GM19455 (cell line): ENCODE results near the gene ZNF692.
"Not testable (repeated sequence)": the region's sequence is repeated elsewhere in the genome, so short reads cannot be mapped to it uniquely, and the experiment has no call there.

Source experiments
- ATAC-seq: cut with Tn5 transposase; IDR thresholded peaks from one replicate; pipeline ENCODE4 v1.9.1; 2021; ENCODE audit not compliant: unreplicated experiment

The ZNF692 gene

DNA sequence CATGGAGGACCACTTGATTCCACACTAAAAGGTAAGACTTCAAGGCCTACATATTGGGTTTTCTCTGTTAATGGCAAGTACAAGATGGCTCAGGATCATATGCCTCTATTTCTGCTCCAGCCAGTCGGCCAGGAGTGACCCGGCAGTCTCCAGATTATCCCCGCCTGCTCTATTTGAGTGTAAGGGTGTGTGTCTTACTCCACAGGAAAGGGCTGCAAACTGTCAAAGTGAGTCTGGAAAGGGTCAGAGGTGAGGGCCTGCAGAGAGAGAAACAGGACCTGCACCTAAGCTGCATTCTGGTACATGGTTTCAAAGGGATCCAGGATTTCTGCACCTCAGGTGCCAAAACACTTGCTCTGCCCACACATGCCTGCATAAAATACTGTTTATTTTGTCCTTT, 9.2 kb downstream of the ZNF692 start:
- ATAC-seq, result no peak

- no peak for ATAC-seq
Measured at GRCh38 chr1:248849152-248849551, 9.7 kb downstream of the ZNF692 start.

GRCh38 chr1:248848602-248849001, 10.3 kb downstream of the ZNF692 start:
- ATAC-seq, result no peak

DNA sequence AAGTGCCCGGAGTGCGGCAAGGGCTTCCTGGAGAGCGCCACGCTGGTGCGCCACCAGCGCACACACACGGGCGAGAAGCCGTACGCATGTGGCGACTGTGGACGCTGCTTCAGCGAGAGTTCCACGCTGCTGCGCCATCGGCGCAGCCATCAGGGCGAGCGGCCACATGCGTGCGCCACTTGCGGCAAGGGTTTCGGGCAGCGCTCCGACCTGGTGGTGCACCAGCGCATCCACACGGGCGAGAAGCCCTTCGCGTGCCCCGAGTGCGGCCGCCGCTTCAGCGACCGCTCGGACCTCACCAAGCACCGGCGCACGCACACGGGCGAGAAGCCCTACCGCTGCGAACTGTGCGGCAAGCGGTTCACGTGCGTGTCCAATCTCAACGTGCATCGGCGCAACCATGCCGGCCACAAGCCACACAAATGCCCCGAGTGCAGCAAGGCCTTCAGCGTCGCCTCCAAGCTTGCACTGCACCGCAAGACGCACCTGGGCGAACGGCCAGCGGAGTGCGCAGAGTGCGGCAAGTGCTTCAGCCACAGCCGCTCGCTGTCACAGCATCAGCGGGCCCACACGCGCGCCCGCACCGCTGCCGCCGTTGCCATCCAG, 10.8 kb downstream of the ZNF692 start:
- ATAC-seq, result no peak

GRCh38 chr1:248847181-248847955, 11.5 kb downstream of the ZNF692 start:
- ATAC-seq, result no peak

DNA sequence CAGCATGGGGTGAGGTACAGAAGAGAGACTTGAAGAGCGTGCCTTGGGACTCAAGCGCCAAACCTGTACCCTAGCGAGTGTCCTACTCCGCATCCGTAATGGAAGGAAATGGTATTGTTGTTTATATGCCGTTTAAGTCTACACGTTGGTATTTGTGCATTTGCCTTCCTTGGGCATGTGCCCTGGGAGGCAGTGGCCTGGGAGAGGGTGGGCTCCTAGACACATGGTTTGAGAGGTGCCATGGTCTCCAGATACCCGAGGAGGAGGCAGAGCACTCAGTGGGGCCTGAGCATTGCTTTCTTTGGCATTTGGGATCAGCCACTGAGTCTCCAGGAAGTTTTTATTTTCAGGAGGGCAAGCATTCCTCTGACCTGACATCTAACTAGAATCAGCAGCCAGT, 14.4 kb downstream of the ZNF692 start:
- ATAC-seq, result no peak

DNA sequence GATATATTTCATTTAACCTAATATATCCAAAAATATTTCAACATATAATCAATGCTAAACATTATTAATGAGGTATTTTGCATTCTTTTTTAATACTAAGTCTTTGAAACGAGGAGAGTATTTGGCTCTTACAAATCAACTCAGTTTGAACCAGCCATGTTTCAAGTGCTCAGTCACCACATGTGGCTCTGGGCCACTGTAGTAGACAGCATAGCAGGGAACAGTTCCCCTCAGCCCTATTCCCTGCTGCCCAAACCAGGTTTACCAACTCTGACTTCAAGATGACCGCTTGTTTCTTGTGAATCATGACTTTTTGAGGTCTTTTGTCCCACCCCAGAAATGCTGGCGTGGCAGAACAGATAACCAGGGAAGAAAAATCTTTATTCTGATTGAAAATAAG, 15.2 kb downstream of the ZNF692 start:
- ATAC-seq, result no peak

DNA sequence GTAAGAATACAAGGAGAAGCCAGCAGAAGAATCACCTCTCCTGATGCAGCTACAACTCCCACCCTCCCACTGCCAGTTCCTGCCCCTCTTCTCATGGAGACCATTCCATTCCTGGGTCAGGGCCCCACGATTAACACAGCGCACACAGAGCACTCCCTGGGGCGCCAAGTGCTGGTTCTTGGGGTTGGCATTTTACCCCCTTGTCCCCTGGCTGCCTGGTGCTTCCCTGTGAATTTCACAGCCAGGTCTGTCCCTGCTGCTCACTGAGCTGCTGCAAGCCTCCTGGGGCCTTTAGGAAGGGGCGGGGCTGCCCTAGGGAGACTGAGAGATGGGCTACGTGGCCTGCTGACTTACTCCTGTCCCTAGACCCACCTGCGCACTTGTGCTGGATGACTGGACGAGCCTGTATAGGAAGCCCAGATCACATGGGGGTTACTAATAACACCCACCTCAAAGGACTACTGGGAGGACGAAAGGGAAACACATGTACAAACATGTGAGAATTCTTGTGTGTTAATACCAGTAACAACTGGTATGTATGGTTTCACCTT, 16.0 kb downstream of the ZNF692 start:
- ATAC-seq, result peak; percentile 30

DNA sequence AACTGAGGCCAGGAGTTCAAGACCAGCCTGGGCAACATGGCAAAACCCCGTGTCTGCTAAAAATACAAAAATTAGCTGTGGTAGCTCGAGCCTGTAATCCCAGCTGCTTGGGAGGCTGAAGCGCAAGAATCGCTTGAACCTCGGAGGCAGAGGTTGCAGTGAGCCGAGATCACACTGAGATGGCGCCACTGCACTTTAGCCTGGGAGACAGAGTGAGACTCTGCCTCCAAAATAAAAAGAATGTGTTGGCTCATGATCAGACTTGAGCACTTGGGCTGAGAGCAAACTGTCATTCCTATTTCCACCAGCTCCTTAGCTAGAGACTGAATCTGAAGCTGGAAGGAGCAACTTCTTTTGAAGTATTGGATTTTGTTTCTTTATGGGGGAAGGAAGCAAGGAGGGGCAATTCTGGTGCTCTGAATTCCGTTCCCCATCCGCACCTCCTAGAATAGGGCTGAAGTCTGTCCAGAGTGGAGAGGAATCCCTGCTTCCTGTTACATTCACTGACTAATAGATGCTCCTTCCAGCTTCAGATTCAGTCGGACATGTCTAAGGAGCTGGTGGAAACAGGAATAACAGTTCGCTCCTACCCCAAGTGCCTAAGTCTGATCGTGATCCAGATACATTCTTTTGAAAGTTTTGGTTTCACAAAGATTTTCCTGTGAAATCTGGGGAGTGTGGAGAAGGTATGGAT, 17.0 kb downstream of the ZNF692 start:
- ATAC-seq, result no peak

DNA sequence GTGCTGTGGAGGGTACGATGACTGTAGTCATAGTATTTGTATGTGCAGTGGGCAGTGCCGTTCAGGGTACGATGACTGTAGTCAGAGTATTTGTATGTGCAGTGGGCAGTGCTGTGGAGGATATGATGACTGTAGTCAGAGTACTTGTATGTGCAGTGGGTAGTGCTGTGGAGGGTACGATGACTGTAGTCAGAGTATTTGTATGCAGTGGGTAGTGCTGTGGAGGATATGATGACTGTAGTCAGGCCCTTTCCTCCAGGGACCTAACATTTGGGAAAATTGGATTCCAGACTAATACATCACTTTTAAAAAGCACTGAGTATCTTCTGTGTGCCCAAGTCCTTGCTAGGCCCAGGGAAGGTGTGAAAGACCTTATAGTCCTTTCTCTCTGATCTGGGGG, 17.9 kb downstream of the ZNF692 start:
- ATAC-seq, result no peak

GRCh38 chr1:248839168-248839555, 19.7 kb downstream of the ZNF692 start:
- ATAC-seq, result no peak

DNA sequence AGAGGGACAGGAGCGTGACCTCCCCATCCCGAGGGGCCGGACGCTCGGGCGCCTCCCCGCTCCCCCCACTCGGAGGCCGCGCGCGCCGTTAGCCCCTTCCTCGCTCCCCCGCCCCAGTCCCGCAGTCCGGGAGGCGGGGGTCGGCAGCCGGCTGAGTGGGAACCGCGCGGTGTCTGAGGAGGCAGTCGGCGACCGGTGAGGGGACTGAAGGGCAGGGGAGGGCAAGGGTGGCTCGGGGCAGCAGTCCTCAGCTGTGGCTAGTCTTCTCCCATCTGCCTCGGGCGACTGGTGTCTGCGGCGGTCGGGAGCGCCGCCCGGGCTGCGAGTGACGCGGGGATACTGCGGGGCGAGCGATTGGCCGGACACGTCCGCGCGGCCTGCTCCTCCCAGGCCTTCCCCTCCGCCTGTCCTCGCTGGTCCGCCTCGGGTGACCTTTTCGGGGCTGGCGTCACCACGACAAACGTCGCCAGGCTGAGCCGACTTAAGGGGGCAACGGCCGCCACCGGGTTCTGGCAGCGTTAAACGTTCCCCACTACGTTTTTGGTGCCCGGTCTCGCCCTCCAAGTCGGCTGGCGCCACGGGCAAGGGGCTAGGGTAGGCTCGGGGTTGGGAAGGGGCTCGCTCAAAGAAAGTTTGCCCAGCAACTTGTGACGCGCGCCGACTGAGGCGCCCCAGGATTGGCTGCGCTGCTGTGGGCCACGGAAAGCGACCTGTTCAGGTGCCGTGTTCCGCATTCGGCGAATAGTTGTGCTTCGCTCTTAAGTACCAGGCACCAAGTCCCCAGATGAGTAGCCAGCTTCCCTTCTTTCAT, 20.3 kb downstream of the ZNF692 start:
- ATAC-seq, result peak; percentile 64

GRCh38 chr1:248837781-248838356, 21.0 kb downstream of the ZNF692 start, which contains the start of gene ZNF672:
ZNF672 (plus strand) TSS chr1:248838224; CDS start chr1:248847275, 9,051 bp downstream.
- ATAC-seq, result peak; percentile 82

GRCh38 chr1:248837045-248837780, 21.7 kb downstream of the ZNF692 start:
- no peak for ATAC-seq

DNA sequence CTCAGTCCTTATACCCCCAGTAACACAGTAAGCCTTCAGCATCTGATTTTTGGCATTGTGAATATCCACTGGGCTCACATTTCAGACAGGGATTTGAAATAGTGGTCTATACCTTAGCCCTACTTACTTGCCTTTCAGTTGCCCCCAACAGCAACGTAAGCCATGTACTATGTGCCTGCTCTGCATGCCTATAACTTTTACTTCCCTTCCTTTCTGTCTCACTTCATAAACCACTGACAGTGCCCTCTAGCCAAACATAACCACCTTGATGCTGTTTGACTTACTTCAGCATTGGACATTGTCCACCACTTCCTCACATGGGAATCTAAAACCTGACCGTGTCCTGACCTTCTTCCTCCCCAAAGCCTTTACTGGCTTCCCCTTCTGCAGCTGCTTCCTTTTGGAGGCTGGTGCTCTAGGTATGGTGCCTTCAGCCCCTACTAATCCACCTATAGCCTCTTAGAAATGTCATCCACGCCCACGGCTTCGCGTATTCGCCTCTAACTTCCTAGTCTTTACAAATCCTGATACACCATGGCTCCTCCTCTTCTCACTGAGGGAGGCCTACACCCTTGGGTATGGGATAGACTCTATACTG, 24.4 kb downstream of the ZNF692 start:
- ATAC-seq, result no peak

- no peak for ATAC-seq
Measured at GRCh38 chr1:248831842-248832241, 27.0 kb downstream of the ZNF692 start.

- not testable (repeated sequence) for ATAC-seq
Measured at GRCh38 chr1:248830718-248831017, 28.2 kb downstream of the ZNF692 start.

DNA sequence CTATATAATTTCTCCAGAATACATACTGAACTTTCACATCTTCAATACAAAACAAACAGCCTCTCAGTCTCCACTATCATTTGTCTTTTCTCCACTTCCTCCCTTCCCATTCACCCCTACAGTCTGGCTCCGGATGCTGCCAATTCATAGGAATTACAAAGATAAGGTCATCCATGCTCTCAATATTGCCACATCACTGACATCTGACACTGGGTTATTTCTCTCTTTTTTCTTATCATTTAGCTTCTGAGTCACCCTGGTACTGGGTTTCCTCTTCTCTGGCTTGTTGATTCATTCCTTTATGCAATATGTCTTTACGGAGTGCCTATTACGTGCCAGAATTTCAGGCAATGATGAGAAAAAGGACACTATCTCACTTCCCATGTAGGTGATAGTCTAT, 30.0 kb downstream of the ZNF692 start:
- no peak for ATAC-seq

GRCh38 chr1:248825909-248826760, 32.8 kb downstream of the ZNF692 start, which contains the start of gene SH3BP5L:
SH3BP5L (minus strand) TSS chr1:248825915; CDS start chr1:248824935, 980 bp downstream.
- ATAC-seq, result peak; percentile 94
